GM12878 (cell line): ENCODE results near the gene RSF1. TPM values are rescaled to one million over a fixed set of nuclear protein-coding genes. Genes with fewer than 3 reads are reported as not detected.

ENCODE experiments used
- ATAC-seq: fragments of 200-7000 bp; cut with Tn5 transposase; 3 replicates; pipeline ENCODE4 v1.9.1; 2020; ENCODE audit warnings: mild to moderate bottlenecking, moderate library complexity
- BruUV-seq: library from RNA; stranded (reverse); fragments of 400-500 nt; replicated peaks from 2 replicates; lab custom pipeline; 2021; lab: Mats Ljungman, UMichigan
- CTCF ChIA-PET: fragments of 300-600 bp; sonication (Branson Sonifier 250); formaldehyde crosslinking; extraction: SDS; loops from one replicate; lab custom pipeline; 2021; ENCODE audit warnings: inconsistent platforms; lab: Yijun Ruan, JAX
- POLR2A ChIA-PET: fragments of 350-600 bp; formaldehyde crosslinking; extraction: SDS; loops from one replicate; lab custom pipeline; 2021; ENCODE audit warnings: inconsistent platforms; lab: Charles Lee
- RAD21 ChIA-PET: fragments of 300-600 bp; sonication (Branson Sonifier 250); formaldehyde crosslinking; loops from one replicate; lab custom pipeline; 2023; ENCODE audit warnings: antibody characterized with exemption; ENCODE audit not compliant: unreplicated experiment; lab: Charles Lee
- SMC1A ChIA-PET: fragments of 300-600 bp; sonication (Branson Sonifier 250); formaldehyde crosslinking; loops from one replicate; lab custom pipeline; 2023; ENCODE audit not compliant: unreplicated experiment, uncharacterized antibody; lab: Charles Lee
- DNase-seq: peaks from one replicate; pipeline ENCODE4 v3.0.0-alpha.2; 2011; ENCODE audit warnings: low read depth, low spot score
- FAIRE-seq: peaks from 3 replicates; lab custom pipeline; 2011; peaks lifted over from hg19 to GRCh38; lab: Jason Lieb, UNC
- H2AFZ ChIP-seq: 2 replicates; pipeline ENCODE4 v1.6.0; 2011; ENCODE audit warnings: low read depth, low read length, control low read depth; ENCODE audit not compliant: control insufficient read depth
- H3K27ac ChIP-seq: 2 replicates; pipeline ENCODE4 v1.5.1; 2011; ENCODE audit warnings: control low read depth; ENCODE audit not compliant: control insufficient read depth, insufficient read depth
- H3K27me3 ChIP-seq, 2 experiments: replicated peaks in 1 of 2; 2 replicates each; pipeline versions ENCODE4 v1.6.0 to v1.6.1; 2011; ENCODE audit warnings: low read length in 1 of 2; ENCODE audit not compliant: control insufficient read depth in 2 of 2, insufficient read depth in 2 of 2
- H3K36me3 ChIP-seq, 2 experiments: 2 replicates each; pipeline ENCODE4 v1.5.1; 2011; ENCODE audit warnings: low read length in 1 of 2; ENCODE audit not compliant: control insufficient read depth in 2 of 2, insufficient read depth in 2 of 2
- H3K4me1 ChIP-seq: 2 replicates; pipeline ENCODE4 v1.6.1; 2011; ENCODE audit warnings: mild to moderate bottlenecking, low read length, moderate library complexity, mixed read lengths; ENCODE audit not compliant: control insufficient read depth, insufficient read depth
- H3K4me2 ChIP-seq: 2 replicates; pipeline ENCODE4 v1.6.0; 2011; ENCODE audit warnings: control low read depth; ENCODE audit not compliant: control insufficient read depth, insufficient read depth
- H3K4me3 ChIP-seq: fragments of 200-600 bp; sonication (generic); 2 replicates; pipeline ENCODE4 v1.5.1; 2016
- H3K79me2 ChIP-seq: 2 replicates; pipeline ENCODE4 v1.6.0; 2011; ENCODE audit warnings: low read length; ENCODE audit not compliant: control insufficient read depth, insufficient read depth
- H3K9ac ChIP-seq: 2 replicates; pipeline ENCODE4 v1.8.0; 2011; ENCODE audit warnings: low read length, control low read depth, mixed read lengths; ENCODE audit not compliant: control insufficient read depth, insufficient read depth
- H3K9me3 ChIP-seq: replicated peaks from 3 replicates; pipeline ENCODE4 v1.5.1; 2011; ENCODE audit warnings: mild to moderate bottlenecking, low read length; ENCODE audit not compliant: control insufficient read depth, insufficient read depth
- H4K20me1 ChIP-seq: 2 replicates; pipeline ENCODE4 v1.6.0; 2011; ENCODE audit not compliant: control insufficient read depth, insufficient read depth
- ATF7 ChIP-seq: fragments of 450-650 bp; IDR thresholded peaks from 2 replicates; pipeline ENCODE4 v1.6.1; 2016; ENCODE audit warnings: low read depth, mild to moderate bottlenecking
- CBX3 ChIP-seq: fragments of 200-600 bp; sonication (generic); IDR thresholded peaks from 2 replicates; pipeline ENCODE4 v1.6.1; 2016; ENCODE audit warnings: low read depth, borderline replicate concordance
- CHD4 ChIP-seq: fragments of 200-600 bp; sonication (generic); IDR thresholded peaks from 2 replicates; pipeline ENCODE4 v1.6.1; 2016; ENCODE audit warnings: mild to moderate bottlenecking
- DPF2 ChIP-seq: fragments of 450-650 bp; IDR thresholded peaks from 2 replicates; pipeline ENCODE4 v1.6.1; 2017; ENCODE audit warnings: mild to moderate bottlenecking
- EGR1 ChIP-seq, 2 experiments: IDR thresholded peaks; 1 replicate in 1 of 2; 2 replicates in 1 of 2; pipeline ENCODE4 v1.6.1; 2011 to 2012; ENCODE audit warnings: low read depth in 2 of 2, low read length in 2 of 2, borderline replicate concordance in 1 of 2, mild to moderate bottlenecking in 1 of 2, moderate library complexity in 1 of 2
- ESRRA ChIP-seq: IDR thresholded peaks from 2 replicates; pipeline ENCODE4 v1.6.1; 2012; ENCODE audit warnings: mild to moderate bottlenecking, low read length, improper control_type of control experiment
- FOXK2 ChIP-seq: fragments of 450-650 bp; IDR thresholded peaks from 2 replicates; pipeline ENCODE4 v1.6.1; 2017; ENCODE audit warnings: mild to moderate bottlenecking, moderate library complexity
- GATAD2B ChIP-seq: fragments of 450-650 bp; conservative IDR thresholded peaks from 2 replicates; pipeline ENCODE4 v1.6.1; 2017; ENCODE audit warnings: low read depth, mild to moderate bottlenecking, moderate library complexity
- HDAC2 ChIP-seq: fragments of 200-600 bp; sonication (generic); IDR thresholded peaks from 2 replicates; pipeline ENCODE4 v1.6.1; 2017
- IKZF1 ChIP-seq: fragments of 450-650 bp; conservative IDR thresholded peaks from 2 replicates; pipeline ENCODE4 v1.6.1; 2017; ENCODE audit warnings: antibody characterized with exemption, mild to moderate bottlenecking
- IKZF2 ChIP-seq, 2 experiments: fragments of 450-650 bp; IDR thresholded peaks; 2 replicates each; pipeline ENCODE4 v1.6.1; 2017; ENCODE audit warnings: mild to moderate bottlenecking in 2 of 2, moderate library complexity in 2 of 2
- IRF4 ChIP-seq: IDR thresholded peaks from 2 replicates; pipeline ENCODE4 v1.6.1; 2011; ENCODE audit warnings: low read depth, low read length
- KLF5 ChIP-seq: fragments of 450-650 bp; IDR thresholded peaks from 2 replicates; pipeline ENCODE4 v1.6.1; 2014; ENCODE audit warnings: mild to moderate bottlenecking; ENCODE audit not compliant: partially characterized antibody
- MTA2 ChIP-seq: fragments of 450-650 bp; IDR thresholded peaks from 2 replicates; pipeline ENCODE4 v1.6.1; 2016; ENCODE audit warnings: low read depth, mild to moderate bottlenecking, moderate library complexity
- NFIC ChIP-seq: IDR thresholded peaks from 2 replicates; pipeline ENCODE4 v1.6.1; 2012; ENCODE audit warnings: low read depth, mild to moderate bottlenecking, inconsistent platforms, low read length, moderate library complexity
- NFYB ChIP-seq: IDR thresholded peaks from 2 replicates; pipeline ENCODE4 v1.6.1; 2011; ENCODE audit warnings: low read depth, mild to moderate bottlenecking, low read length, improper control_type of control experiment, moderate library complexity; ENCODE audit not compliant: insufficient read depth
- POU2F2 ChIP-seq: IDR thresholded peaks from 3 replicates; pipeline ENCODE4 v1.6.1; 2011; ENCODE audit warnings: low read depth, mild to moderate bottlenecking, low read length, borderline replicate concordance
- SPI1 ChIP-seq: IDR thresholded peaks from 2 replicates; pipeline ENCODE4 v1.6.1; 2011; ENCODE audit warnings: low read depth, mild to moderate bottlenecking, low read length, moderate library complexity, borderline replicate concordance; ENCODE audit not compliant: insufficient read depth
- ZNF622 ChIP-seq: fragments of 450-650 bp; IDR thresholded peaks from 2 replicates; pipeline ENCODE4 v1.6.1; 2017; ENCODE audit warnings: mild to moderate bottlenecking, inconsistent platforms
- ZSCAN29 ChIP-seq: fragments of 450-650 bp; IDR thresholded peaks from 2 replicates; pipeline ENCODE4 v1.6.1; 2017; ENCODE audit warnings: mild to moderate bottlenecking, moderate library complexity
- ZZZ3 ChIP-seq: IDR thresholded peaks from 2 replicates; pipeline ENCODE4 v1.6.1; 2011; ENCODE audit warnings: low read depth; ENCODE audit not compliant: control insufficient read depth, insufficient read length
- WGBS: methylation state at CpG from one replicate; pipeline ENCODE4 v1.1.6; 2016; ENCODE audit warnings: low lambda C conversion rate; ENCODE audit not compliant: insufficient replicate concordance, insufficient coverage; ENCODE audit errors: missing lambda C conversion rate; 5-methylcytosine and 5-hydroxymethylcytosine counted together
- in situ Hi-C: fragments of 300-500 bp; cut with MboI; formaldehyde crosslinking; loops from 9 replicates; pipeline ENCODE4 v1.14.3; 2018; ENCODE audit warnings: mixed read lengths
- intact Hi-C: fragments of 100-400 bp; cut with micrococcal nuclease; formaldehyde crosslinking; loops from one replicate; pipeline ENCODE4 v1.14.2; 2022; ENCODE audit not compliant: unreplicated experiment
- polyA plus RNA-seq, 11 experiments: library from polyadenylated mRNA; depleted of rRNA in 4 of 11; unstranded in 6 of 11; stranded (reverse) in 5 of 11; fragments of >200 nt; fragmentation: Nextera tagmentation in 4 of 11; fragmentation: Illumina TruSeq in 1 of 11; extraction: Ambion mirVana in 4 of 11; extraction: Trizol in 1 of 11; gene quantifications; 1 replicate in 1 of 11; 2 replicates in 10 of 11; pipeline versions ENCODE4 v1.2.1 to v1.2.3, GENCODE V29; 2011 to 2016; ENCODE audit warnings: inconsistent platforms in 2 of 11, missing spikeins in 2 of 11, low read depth in 1 of 11
- total RNA-seq, 4 experiments: library from RNA; depleted of rRNA in 3 of 4; stranded (reverse); fragments of >200 nt in 3 of 4; fragmentation: Illumina TruSeq in 1 of 4; extraction: Trizol in 1 of 4; gene quantifications; 2 replicates each; pipeline versions ENCODE4 v1.2.1 to v1.2.3, GENCODE V29; 2013 to 2021

Gene RSF1
- total and polyA plus RNA-seq, 10 of the 15 experiments (the other 5 are each of a cell fraction or from before 2014, with no cell fraction given), result 9.0 to 45.3 (median 30.0) TPM

DNA sequence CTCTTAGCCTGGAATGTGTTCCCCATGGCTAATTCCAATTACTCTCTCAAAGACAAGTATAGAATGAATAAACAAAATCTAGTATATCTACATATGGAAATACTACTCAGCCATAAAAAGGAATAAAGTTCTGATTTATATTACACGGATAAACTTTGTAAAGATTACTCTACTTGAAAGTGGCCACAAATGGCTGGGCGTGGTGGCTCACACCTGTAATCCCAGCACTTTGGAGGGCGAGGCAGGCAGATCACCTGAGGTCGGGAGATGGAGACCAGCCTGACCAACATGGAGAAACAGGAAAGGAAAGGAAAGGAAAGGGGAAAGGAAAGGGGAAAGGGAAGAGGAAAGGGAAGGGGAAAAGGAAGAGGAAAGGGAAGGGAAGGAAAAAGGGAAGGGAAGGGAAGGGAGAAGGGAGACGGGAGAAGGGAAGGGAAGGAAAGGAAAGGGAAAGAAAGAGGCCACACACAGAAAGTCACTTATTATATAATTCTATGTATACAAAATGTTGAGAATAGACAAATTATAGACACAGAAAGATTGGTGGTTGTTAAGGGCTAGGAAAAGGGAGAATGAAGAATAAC is 92.2 kb downstream of the RSF1 start:
- H3K79me2 ChIP-seq, result peaks cover 2% of the 10 kb centered on the region
- in situ Hi-C loops (no loop called here), intact Hi-C loops (loop anchor here (5.0 kb wide), 1 partner anchor 89 kb away; no protein-coding TSS in a partner anchor)
- ChIA-PET POLR2A (no interaction called here), CTCF (no interaction called here), RAD21 (no interaction called here), SMC1A (no interaction called here)
- H2AFZ ChIP-seq, result no peak overlapping the region
- DNase-seq (no peak), ATAC-seq (no peak), FAIRE-seq (no peak)
- H3K4me2 ChIP-seq, result no peak overlapping the region
- H3K36me3 ChIP-seq, result peaks cover 0 to 8% of the 10 kb centered on the region in 2 experiments; a peak in 2 of 4 replicates
- no peak overlapping the region for H3K4me3 ChIP-seq
- H3K9me3 ChIP-seq, result peaks cover 16% of the 10 kb centered on the region; the same call in 2 of the 3 replicates
- H3K4me1 ChIP-seq, result peaks cover 14% of the 10 kb centered on the region
- no peaks in the 10 kb centered on the region for H4K20me1 ChIP-seq
- 89% methylated on average over 5 of the region's 5 CpGs for WGBS
- H3K27ac ChIP-seq, result no peak overlapping the region
- BruUV-seq, result no TSS peak
- H3K9ac ChIP-seq, result no peak overlapping the region
- TF ChIP-seq FOXK2, result no peak
- TF ChIP-seq EGR1 (IDR thresholded peaks at IDR 0.05; ENCODE audit: borderline replicate concordance in 1 of 2, low read depth in 2 of 2, low read length in 2 of 2), result no peak
- no peaks in the 10 kb centered on the region for H3K27me3 ChIP-seq

DNA sequence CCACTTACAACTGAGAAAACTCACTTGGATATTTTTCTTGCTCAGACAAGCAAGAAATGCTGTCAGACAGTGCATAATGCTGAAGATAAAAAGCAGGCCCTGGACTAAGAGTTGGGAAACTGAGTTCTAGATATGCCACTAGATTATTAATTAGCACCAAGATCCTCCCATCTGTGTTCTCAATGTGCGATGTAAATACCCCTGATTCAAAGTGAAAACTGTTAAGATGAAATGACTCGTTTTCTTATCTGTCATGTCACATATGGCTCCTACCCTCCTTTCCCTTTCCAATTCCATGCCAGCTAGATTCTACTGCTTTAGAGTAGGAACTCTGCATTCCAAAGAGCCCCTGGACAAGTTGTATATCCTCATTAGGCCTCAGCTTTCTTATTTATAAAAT is 94.0 kb downstream of the RSF1 start:
- Histone ChIP-seq H3K9ac (no peak overlapping the region), H3K27ac (peak overlapping the region; percentile 49), H3K27me3 (no peaks in the 10 kb centered on the region), H3K79me2 (peaks cover 2% of the 10 kb centered on the region), H3K9me3 (peaks cover 8% of the 10 kb centered on the region; the same call in 2 of the 3 replicates), H3K4me1 (peaks cover 14% of the 10 kb centered on the region), H3K4me2 (peak overlapping the region; percentile 36), H4K20me1 (no peaks in the 10 kb centered on the region), H2AFZ (no peak overlapping the region), H3K4me3 (no peak overlapping the region; the same call in 1 of the 2 replicates), H3K36me3 (peaks cover 0 to 6% of the 10 kb centered on the region in 2 experiments; a peak in 2 of 4 replicates)
- in situ Hi-C loops (no loop called here), intact Hi-C loops (loop anchor here (5.0 kb wide), 1 partner anchor 91 kb away; no protein-coding TSS in a partner anchor)
- RAD21 ChIA-PET, result interaction anchor here (1.2 kb wide), 1 partner anchor 20 kb away, joined by 5 read pairs; no protein-coding TSS in a partner anchor
- SMC1A ChIA-PET, result interaction anchor here (1.1 kb wide), 1 partner anchor 52 kb away, joined by 3 read pairs; no protein-coding TSS in a partner anchor
- CTCF ChIA-PET, result no interaction called here
- 3% methylated on average over 2 of the region's 2 CpGs for WGBS
- peak; percentile 77 for ATAC-seq
- peak; percentile 54 for FAIRE-seq
- peak; percentile 38 for DNase-seq
- BruUV-seq, result no TSS peak
- POLR2A ChIA-PET, result no interaction called here
- peak; percentile 83 for TF ChIP-seq IRF4
- TF ChIP-seq SPI1, result no peak
- no peak for TF ChIP-seq CBX3
- TF ChIP-seq IKZF1, result peak; percentile 51; the same call in 1 of the 2 replicates
- TF ChIP-seq ZSCAN29, result no peak
- peak; percentile 35 to 56; a peak in 1 of 4 replicates for TF ChIP-seq IKZF2 (IDR thresholded peaks at IDR 0.05)
- TF ChIP-seq ESRRA, result no peak
- peak; percentile 61; the same call in 1 of the 2 replicates for TF ChIP-seq NFIC
- no peak for TF ChIP-seq HDAC2
- TF ChIP-seq NFYB, result no peak
- TF ChIP-seq KLF5, result no peak
- 0 out of 2 replicates have a peak, but pooled peaks have one; percentile 28 for TF ChIP-seq MTA2
- no peak for TF ChIP-seq CHD4
- TF ChIP-seq DPF2, result peak; percentile 74
- no peak for TF ChIP-seq POU2F2
- TF ChIP-seq GATAD2B, result no peak
- TF ChIP-seq ZZZ3, result no peak
- TF ChIP-seq ZNF622, result no peak
- no peak for TF ChIP-seq ATF7
